OCI-LY1 (cell line): ENCODE data around the gene LARP1B.

Experiments
- EZH2 ChIP-seq: fragments of 200-600 bp; sonication (generic), shearing (Covaris generic); IDR thresholded peaks from 2 replicates; pipeline ENCODE4 v1.8.0; 2017; ENCODE audit warnings: borderline replicate concordance, mixed run types, mild to moderate bottlenecking, antibody characterized with exemption, low read length, moderate library complexity, mixed read lengths
- TF ChIP-seq, protein P1 (sequence below): fragments of 200-600 bp; sonication (generic), shearing (Covaris generic); IDR thresholded peaks from 2 replicates; pipeline ENCODE4 v1.5.1; 2017; ENCODE audit warnings: mild to moderate bottlenecking, antibody characterized with exemption, low read length, moderate library complexity, mixed read lengths

DNA sequence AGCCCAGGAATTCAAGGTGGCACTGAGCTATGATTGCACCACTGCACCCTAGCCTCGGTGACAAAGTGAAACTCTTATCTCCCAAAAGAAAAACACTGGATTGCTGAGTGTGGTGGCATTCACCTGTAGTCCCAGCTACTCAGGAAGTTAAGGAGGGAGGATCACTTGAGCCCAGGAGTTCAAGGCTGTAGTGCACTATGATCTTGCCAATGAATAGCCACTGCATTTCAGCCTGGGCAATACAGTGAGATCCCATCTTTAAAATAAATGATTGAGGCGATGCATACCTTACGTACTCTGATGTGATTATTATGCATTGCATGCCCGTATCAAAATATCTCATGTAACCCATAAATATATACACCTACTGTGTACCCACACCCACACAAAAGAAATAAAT lies 31.2 kb upstream of the LARP1B start:
- TF ChIP-seq, protein P1, sequence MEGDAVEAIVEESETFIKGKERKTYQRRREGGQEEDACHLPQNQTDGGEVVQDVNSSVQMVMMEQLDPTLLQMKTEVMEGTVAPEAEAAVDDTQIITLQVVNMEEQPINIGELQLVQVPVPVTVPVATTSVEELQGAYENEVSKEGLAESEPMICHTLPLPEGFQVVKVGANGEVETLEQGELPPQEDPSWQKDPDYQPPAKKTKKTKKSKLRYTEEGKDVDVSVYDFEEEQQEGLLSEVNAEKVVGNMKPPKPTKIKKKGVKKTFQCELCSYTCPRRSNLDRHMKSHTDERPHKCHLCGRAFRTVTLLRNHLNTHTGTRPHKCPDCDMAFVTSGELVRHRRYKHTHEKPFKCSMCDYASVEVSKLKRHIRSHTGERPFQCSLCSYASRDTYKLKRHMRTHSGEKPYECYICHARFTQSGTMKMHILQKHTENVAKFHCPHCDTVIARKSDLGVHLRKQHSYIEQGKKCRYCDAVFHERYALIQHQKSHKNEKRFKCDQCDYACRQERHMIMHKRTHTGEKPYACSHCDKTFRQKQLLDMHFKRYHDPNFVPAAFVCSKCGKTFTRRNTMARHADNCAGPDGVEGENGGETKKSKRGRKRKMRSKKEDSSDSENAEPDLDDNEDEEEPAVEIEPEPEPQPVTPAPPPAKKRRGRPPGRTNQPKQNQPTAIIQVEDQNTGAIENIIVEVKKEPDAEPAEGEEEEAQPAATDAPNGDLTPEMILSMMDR: no peak
- TF ChIP-seq EZH2: no peak
